Stimulated activated CD4-positive, alpha-beta T cell treated with anti-CD3 and anti-CD28 coated beads, Interleukin-12 subunit alpha, Interleukin-12 subunit beta, amount 100 ng/mL, for 4 hours (primary cell): ENCODE measurements around the gene FRMD4A.
"Not testable (repeated sequence)": the region's sequence is repeated elsewhere in the genome, so short reads cannot be mapped to it uniquely, and the experiment has no call there.

Experiments used
- DNase-seq: peaks from one replicate; pipeline ENCODE4 v3.0.0-alpha.2; 2020

The FRMD4A gene

DNA sequence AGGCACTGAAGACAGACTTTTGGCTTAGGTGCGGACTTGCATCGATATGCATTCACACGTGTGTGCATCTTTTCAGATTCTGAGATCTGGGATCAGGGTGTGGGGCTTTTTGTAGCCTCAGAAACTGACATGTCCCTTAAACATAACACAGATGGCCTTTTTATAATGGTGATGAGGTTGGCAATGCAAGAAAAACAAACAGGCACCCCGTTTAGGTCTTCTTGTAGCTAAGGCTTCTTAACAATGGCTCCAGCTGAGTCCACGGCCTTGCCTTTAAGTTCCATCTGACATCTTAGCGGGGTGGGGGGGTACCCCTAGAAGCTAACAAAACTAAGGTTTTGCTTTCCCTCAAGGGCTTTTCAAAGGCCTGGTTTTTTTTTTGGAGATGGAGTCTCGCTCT lies 597.7 kb downstream of the FRMD4A start:
- no peak for DNase-seq

DNA sequence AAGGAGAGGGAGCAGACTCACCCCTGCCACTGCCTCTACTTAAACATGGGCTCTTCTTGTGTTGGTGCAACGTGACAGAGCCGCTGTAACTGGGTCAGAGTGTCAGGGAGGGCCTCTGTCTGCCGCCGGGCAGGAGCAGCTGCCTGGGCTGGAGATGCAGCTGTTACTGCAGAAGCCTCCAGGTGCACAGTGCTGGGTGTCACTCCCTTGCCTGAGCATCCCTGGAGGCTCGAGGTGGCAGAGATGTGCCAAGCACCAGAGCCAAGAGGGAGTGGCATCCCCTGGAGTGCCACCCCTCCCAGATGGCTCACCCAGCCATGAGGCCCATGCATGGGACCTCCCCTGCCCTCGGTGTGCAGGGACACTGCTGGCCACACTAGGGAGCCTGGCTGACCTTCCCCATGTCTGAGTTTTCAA lies 598.3 kb downstream of the FRMD4A start:
- DNase-seq = no peak

DNA sequence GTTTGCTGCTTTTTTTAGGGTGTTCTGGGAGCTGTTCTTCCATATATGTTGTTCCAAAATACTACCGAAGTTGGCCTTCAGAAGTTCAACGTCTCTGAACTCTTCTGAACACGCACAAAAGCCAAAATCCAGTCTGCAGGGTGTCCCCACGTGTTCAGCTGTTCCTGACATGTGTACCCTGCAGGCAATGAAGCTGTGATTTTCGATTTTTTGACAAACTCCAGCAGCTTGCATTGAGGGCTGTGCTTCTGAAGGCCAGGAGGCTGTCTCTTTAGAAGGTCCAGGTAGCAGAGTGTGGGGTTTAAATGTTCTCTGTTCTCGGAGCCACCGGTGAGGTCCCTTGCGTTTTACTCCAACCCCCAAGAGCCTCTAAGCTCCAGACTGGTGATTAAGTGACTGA lies 598.9 kb downstream of the FRMD4A start:
- no peak for DNase-seq

DNA sequence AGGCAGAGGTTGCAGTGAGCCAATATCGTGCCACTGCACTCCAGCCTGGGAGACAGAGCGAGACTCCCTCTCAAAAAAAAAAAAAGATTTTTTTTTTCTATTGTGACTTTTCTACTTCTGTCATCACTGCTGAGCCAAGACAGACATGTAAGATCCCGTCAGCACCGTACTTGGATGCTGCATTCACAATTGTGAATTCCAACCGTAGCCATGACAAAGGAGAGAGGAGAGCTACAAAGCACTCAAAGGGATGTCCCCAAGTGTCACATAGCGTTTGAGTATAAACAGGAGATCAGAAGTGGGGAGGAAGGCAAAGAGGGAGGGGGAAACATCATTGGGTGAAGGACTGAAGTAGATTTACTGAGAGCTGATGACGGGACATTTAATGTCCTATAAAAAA lies 599.8 kb downstream of the FRMD4A start:
- no peak for DNase-seq

DNA sequence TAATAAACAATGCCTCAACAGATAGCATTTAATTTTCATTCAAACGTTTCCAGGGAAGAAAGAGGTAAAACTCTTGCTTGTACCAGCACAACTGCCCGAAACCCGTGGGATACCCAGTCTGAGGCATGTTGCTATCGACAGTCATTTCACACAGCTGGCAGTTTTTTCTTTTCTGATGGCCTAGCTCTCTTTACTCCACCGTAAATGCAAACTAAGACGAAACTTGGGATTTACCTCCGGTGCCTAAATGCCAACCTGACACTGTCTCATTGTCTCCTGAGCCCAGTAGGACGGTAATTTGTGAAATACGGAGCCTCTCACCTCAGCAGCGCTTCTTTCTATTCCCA lies 600.4 kb downstream of the FRMD4A start:
- no peak for DNase-seq

DNA sequence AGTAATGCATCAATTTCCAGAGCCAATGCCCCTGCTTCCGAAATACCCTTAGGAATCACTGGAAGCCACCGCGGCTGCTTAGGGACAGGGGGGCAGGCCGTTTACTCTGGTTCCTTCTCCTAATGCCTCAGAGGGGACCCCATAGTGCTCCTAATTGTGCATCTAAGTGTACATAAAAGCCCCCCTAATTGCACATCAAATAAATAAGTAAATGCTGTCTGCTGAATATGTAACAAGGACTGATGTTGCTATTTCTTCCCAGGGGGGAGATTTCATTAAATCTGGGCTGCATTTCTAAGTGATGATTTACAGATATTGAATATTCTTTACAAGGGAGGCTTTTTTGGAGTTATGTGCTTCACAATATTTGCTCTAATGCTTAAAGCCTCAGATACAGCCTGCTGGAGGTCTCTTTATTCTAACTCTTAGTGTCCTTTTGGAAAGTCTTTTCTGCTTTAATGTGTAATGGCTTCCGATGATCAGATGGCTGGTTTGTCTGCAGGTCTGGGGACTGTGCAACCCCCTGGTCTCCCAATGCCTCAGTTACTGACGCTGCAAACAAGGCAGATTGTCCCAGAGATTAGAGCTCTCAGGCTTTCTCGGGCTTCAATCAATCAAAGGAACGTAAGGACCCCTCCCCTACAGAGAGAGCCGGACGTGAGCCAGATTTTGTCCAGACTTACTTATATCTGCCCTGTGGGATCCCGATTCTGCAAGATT lies 601.0 kb downstream of the FRMD4A start:
- no peak for DNase-seq

DNA sequence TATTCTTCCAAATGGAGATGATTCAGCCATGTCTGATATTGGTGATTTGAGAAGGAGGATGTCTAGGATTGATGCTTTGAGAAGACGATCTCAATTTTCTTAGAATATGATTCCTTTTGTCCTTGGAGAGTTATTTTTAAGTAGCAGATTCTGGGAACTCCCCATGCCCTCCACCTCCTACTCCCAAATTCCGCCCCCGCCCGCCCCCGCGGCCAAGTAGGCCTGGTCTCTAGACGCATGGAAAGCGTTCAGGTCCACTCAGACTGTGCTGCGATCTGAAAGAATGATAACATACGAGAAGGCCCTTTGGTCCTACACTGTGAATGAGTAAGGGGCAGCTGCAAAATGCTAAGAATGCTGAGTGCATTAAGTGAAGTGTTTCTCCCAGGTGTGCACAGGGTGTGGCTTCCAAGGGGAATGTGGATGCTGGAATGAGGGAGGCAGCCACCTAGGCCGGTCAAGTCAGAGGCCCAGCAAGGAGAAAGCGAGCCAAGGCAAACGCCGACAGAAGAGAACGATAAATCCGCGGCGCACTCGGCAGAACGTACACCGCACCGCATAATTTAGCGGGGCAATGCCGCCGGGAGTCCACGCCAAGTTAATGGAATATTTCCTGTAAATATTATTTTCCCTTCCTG lies 601.7 kb downstream of the FRMD4A start:
- no peak for DNase-seq

DNA sequence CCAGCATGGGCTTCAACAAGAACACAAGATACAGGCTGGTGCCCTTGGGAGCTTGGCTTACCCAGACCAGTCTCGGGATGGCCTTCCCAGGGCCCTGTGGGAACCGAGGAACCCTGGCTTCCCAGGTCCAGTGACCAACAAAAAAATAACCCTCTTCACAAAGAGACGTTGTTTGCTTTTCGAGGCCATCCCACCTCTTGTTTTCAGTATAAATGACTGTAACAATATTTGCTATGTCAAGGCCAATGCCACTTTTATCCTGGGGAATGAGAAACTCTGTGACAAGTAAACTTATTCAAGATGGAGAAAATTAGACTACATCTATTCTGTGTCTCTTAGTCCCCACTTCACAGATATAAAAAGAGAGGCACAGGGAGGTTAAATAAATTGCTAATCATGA lies 605.1 kb downstream of the FRMD4A start:
- DNase-seq = no peak

DNA sequence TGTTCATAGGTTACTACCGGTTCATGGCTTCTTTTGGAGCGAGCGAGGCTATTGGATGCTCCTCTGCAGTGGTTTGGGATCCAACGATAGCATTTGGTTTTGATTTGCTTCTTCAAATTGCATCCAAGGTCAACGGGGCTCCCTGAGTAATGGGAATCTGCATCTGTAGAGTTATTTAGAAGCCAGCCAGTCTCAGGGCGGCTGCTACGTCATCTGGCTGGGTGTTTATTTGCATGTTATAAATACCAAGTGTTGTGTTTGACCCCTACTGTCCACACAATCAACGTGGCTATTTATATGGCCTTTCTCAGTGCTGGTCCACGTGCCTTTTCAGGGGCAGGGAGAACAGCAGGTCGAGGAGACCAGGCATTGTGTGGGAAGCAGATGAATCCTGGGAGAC lies 606.2 kb downstream of the FRMD4A start:
- no peak for DNase-seq

DNA sequence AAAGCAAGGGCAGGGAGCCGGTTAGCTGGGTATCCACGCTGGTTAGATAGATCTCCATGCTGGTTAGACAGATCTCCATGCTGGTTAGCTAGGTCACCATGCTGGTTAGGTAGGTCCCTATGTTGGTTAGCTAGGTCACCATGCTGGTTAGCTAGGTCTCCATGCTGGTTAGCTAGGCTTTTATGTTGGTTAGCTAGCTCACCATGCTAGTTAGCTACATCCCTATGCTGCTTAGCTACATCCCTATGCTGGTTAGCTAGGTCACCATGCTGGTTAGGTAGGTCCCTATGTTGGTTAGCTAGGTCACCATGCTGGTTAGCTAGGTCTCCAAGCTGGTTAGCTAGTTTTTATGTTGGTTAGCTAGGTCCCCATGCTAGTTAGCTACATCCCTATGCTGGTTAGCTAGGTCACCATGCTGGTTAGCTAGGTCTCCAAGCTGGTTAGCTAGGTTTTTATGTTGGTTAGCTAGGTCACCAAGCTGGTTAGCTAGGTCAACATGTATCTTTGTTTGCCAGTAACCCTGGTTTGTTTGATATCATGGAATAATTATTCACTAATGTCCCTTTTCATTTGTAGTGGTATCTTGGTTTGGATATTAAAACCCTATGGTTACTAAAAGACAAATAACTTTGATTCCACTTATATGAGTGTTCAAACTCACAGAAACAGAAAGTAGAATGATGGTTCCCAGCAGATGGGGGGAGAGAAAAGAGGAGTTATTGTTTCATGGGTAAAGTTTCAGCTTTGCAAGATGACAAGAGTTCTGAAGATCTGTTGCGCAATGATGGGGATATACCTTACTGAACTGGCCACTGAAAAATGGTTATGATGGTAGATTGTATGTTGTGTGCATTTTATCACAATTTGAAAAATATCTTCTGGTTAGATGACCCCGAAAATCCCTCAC lies 607.7 kb downstream of the FRMD4A start:
- no peak for DNase-seq

DNA sequence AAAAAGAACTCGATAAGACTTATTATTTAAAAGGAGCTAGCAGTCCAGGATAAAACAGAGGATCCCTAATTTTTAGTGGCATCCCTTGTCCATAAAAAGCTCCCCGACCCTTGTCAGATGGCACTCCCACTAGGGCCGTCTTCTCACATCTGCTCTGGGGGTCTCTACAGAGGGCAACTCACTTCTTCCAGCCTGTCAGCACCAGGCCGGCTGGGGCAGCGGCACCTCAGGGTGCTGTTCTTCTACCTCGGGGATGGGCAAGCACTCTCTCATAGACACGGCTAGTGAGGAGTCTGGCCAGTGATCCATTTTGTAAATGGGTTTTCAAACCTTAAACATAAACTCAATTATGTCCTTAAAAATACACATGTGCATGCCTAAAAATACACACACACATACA lies 609.2 kb downstream of the FRMD4A start:
- no peak for DNase-seq

DNA sequence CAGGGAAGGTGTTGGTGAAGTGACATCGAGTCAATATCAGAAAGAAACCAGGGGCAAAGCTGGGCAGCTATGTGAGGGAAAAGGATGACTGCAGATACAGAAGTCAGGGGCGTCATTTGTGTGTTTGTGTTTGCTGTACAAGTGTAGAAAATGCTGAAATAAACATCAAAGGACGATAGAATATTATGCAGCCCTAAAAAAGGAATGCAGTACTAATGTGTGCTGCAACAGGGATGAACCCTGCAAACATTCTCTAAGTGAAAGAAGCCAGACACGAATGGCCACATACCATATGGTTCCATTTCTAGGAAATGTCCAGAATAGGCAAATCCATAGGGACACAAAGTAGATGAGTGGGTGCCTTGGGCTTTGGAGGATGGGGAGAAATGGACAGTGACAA lies 610.0 kb downstream of the FRMD4A start:
- DNase-seq = no peak

DNA sequence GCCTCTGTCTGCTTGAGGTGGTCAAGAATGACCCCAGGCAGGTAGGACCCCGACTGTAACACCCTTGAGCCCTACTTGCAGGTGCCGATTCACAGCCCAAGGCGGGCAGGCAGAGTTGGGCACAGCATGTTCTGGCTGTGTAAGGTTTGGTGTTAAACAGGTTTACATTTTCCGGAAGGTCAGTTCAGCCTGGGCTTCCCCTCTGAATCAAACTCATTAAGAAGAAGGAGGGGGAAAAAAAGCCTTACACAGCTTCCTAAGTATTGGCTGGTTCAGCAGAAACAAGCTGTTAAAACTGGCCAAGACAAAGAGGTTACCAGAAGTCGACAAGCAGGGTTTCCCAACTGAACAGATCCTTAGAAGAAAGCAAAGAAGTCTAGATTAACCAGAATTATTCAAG lies 611.3 kb downstream of the FRMD4A start:
- no peak for DNase-seq

DNA sequence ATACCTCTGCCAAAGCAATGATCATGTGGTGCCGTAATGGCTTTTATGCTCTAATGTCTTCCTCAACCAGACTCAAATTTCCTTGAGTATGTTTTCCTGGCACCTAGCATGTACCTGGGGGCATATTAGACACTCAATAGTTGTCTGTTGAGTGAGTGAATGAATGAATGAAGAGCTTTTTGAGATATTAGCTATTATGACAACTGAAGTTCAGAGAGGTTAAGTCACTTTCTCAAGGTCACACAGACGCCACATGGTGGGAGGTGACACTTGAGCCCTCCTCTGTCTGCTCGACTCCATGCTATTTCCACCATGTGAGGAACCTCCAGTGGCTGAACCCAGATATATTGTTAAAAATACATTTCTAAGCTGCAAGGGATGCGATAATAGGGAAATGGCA lies 611.9 kb downstream of the FRMD4A start:
- DNase-seq = no peak

DNA sequence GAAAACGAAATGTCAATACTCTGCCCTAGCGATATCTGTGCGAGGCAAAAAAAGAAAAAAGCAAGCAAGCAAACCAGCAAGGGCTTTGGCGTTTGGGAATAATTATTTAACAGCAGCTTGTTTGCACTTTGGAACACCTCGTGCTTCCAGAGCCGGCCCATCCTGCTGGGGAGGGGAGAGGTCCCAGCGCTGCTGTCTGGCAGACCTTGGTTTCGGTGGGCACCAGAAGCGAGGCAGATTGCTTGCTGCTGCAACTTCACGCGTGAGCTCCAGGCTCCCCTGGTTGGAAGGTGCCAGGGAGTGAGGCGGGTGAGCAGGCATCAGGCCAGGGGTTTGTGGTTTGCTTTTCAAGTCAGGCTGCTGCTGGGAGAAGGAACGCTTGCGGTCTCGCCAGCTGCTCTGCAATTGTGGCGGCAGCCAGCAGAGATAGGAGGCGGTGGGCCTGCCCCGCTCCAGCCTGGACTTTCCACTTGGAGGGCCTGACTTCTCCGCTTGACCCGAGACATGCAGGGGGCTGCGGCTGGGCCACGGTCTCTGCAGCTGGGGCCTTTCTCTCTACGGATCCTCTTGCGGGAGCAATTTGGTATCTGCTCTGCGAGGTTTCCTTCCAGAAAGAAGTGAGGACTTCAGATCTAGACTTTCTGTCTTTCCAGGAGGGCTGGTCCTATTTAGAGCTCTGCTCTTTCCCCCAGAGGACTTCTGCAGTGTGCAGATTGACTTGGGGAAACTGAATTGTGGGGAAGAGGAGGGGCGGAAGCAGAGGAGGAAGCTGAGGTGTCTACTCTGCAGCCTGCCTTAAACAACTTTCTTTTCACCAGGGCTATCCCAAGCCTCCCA lies 612.6 kb downstream of the FRMD4A start:
- peak; percentile 6 for DNase-seq

DNA sequence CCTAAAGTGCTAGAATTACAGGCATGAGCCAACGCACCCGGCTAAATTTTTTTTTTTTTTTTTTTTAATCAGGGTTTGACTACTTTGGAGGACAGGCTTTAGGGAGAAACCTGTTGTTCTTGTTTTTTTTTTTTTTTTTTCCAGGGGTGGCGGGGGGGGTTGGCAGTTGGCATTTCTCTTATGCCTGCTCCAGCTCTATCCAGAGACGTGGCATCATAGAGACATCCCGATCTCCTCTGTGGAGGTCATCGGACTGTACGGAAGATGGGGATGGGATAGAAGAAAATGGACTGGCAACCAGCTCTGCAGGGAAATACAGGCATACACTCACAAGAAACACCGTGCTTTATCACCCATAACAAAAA lies 613.2 kb downstream of the FRMD4A start:
- DNase-seq = no peak

DNA sequence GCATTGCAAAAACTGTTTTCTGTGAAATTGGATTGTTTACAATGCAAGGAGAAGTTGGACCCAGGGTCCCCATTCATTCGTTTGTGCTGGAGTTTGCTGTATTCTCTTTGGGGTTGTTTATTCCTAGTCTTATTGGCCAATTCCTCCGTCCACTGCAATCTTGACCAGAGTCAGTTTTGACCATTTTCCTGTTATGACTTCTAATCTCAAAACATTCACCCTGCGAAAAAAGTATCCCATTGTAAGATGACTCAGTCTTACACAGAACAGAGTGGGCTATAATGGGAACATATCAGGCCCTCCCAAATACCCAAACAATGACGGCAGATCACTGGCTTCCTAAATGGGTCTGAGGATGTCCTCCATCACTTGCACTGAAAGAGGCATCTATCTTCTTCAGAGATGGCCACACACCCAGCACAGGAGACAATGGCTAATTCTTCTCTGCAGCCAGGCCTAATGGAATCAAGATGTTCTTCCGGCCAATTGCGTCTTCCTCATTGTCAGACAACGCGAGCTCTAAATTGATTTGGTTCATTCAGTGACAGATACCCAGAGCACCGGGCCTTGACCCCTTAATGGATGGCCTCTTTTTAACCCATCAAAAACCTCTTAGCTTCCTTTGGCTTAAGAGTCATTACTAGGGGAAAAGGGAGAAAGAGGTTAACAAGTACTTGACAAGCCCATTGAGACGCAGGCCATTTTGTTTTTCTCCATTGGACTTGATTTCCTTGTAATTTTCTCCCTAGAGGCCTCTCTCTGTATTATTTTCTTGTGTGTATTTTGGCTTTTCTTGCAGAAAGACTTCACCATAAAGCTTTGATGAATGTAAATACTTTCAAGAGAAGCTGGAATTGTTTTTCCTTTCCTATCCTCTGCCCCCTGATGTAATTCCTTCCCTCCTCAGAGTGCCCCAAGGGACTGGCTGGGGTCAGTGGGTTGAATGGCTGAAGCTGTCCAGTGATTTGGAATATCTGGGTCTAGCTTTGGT lies 614.3 kb downstream of the FRMD4A start:
- DNase-seq = no peak

DNA sequence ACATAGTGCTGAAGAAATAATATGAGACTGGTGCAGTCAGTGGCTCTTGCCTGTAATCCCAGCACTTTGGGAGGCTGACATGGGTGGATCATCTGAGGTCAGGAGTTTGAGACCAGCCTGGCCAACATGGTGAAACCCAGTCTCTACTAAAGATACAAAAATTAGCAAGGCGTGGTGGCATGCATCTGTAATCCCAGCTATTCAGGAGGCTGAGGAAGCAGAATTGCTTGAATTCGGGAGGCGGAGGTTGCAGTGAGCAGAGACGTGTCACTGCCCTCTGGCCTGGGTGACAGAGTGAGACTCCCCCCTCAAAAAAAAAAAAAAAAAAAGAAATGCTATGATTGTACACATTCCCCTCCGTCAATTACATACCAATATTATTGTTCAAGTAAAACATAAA lies 615.1 kb downstream of the FRMD4A start:
- DNase-seq = not testable (repeated sequence)

DNA sequence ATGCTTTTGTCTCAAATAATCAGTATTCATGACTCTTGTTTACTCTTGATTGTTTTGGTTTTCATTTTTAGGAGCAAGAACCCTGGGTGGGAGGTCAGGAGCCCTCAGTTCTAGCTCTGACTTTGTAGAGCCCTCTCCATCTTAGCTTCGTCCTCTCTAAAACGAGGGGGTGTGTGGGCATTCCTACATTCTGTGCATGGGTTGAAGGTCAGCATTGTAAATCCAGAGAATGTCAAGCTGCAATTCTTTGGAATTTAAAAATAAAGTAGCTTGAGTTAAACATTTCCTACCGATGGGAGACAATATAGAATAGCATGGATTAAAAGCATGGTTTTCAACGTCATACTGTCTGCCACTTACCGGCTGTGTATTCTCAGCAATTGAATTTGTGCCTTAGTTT lies 615.6 kb downstream of the FRMD4A start:
- no peak for DNase-seq

DNA sequence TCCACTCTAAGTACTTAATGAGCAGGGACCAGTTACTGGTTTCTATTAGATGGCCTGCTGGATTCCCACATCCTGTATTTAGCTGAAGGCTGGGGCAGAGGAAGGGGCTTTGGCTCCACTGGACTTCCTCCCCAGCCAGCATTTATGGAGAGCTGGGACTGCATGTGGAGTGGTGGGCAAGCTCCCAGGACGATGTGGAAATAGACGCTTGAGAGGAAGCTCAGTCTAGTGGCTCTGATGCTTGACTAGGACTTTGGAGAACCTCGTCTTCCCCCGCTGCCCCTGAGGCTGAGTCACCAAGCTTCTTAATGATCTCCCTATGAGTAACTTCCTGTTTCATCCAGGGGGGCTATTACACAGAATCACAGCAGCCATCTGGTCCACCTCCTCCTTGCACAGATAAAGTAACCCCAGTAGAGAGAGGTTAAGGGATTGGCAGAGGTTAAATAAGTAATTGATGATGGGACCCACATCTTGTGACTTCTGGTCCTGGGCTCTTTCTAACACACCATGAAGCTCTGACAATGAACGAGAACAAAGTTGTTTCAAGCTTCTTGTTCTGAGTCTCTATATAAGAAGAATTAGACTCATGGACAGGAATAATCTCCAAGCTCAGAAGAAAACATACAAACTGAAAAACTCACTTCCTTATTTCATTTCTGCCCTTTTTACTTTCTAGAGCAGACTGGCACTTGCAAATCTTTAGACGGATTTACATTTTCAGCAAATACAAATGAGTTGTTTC lies 617.7 kb downstream of the FRMD4A start:
- DNase-seq = no peak

DNA sequence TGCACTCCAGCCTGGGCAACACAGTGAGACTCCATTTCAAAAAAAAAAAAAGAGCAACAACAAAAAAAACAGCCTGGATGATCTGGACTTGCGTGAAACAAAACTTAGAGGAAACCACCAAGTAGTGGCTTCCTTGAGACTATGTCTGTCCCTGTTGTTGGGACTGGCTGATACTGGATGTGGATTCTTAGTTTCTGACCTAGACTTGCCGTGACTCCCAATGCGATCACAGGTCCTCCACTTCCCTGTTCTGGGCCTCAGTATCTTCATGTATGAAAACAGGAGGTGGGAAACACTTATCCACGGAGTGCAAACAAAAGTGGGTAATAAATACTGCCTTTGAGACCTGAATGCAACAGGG lies 618.3 kb downstream of the FRMD4A start:
- no peak for DNase-seq
